ENCODE data around the gene ENTPD8. TPM values are rescaled to one million over a fixed set of nuclear protein-coding genes. Genes with fewer than 3 reads are reported as not detected.

Gene ENTPD8
- polyA plus RNA-seq, 1 donor from 2014 or later: not detected

DNA sequence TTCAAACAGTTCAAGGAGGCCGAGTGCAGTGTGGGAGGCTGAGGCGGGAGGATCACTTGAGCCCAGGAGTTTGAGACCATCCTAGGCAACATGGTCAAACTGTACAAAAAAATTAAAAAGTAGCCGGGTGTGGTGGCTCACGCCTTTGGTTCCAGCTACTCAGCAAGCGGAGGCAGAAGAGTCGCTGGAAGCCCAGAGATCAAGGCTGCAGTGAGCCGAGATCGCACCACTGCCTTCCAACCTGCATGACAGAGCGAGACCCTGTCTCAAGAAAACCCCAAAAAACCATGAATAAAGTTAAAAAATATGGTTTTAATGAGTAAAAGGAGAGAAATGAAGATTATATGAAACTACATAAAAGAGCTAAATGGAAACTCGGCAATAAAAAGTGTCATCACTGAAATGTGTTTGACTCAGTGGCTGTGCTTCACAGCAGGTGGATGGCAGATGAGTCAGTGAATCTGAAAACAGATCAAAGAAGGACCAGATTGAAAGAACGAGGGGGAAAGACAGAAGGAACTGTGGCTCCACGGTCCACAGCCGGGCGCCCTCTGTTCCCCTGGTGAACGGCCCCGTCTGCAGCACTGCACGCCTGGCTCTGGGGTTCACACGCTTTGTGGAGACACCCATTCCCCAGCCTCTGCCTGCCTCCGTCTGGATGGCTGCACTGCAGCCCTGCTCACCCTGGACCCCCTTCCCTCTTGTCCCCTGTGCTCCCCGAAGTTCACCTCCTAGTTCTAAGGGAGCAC lies 43.3 kb downstream of the ENTPD8 start:
- H3K27me3 Mint-ChIP-seq: no peaks in the 10 kb centered on the region
- H3K9me3 Mint-ChIP-seq: peaks cover 0 to 7% (median 2%) of the 10 kb centered on the region in 3 donors
- H3K4me3 Mint-ChIP-seq: no peak overlapping the region
- H3K36me3 Mint-ChIP-seq: peaks cover 7% of the 10 kb centered on the region
- H3K27ac Mint-ChIP-seq: no peak overlapping the region
- H3K4me1 Mint-ChIP-seq: peaks cover 14 to 30% (median 14%) of the 10 kb centered on the region in 3 donors

DNA sequence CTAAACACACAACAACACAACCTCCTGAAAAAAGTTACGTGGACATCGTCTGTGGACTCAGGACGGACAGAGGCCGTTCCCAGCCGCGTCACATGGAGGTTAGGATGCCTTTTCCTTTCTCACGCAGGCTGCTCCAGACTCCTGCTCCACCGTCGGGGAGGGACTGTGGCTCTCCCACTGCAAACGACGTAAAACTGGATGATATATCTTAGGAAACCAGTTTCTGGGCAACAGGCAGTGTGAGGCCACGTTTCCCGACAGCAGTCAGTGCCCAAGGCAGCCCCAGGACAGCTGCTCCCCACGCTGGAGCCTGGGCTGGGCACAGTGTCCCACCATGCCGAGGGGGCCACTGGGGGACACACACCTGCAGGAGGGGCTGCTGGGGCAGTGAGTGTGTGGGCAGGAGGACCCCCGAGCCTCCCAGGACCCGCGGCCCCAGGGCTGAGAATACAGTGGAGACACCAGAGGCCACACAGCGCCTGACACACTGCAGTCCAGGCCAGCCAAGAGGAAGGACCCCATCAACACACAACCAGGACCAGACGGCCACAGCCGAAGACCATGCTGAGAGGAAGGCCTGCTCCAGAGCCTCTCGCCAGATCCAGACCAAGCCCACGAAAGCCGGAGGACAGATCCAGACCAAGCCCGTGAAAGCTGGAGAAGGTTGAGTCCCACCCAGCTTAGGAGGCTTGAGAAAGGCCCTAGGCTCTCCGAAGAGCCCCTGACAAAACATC lies 44.4 kb downstream of the ENTPD8 start:
- Mint-ChIP-seq H3K9me3 (peaks cover 0 to 2% (median 2%) of the 10 kb centered on the region in 3 donors), H3K4me1 (peaks cover 11 to 23% (median 12%) of the 10 kb centered on the region in 3 donors), H3K27ac (peak overlapping the region in 1 of 3 donors; percentile 67), H3K4me3 (peak overlapping the region in 1 of 4 donors; percentile 52), H3K36me3 (peaks cover 3% of the 10 kb centered on the region), H3K27me3 (no peaks in the 10 kb centered on the region)

DNA sequence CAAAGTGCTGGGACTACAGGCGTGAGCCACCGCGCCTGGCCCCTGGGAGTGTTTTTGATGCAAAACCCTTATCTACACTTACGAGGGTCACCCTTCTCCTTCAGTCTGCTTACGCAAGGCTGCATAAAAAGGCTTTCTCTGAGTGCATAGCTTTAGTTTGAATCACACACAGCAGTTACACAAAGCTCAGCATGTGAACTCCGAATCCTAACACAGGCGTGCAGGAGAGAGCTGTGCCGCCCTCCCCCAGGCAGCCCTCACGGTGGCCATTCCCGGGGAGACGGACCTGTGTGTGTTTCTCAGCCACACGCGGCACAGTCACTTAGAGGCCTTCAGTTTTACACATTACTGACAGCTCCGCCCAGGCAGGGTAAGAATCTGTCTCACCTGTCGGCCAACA lies 44.9 kb downstream of the ENTPD8 start:
- Mint-ChIP-seq H3K4me3 (no peak overlapping the region), H3K4me1 (peaks cover 11 to 23% (median 12%) of the 10 kb centered on the region in 3 donors), H3K9me3 (peaks cover 0 to 2% (median under 1%) of the 10 kb centered on the region in 3 donors), H3K27ac (no peak overlapping the region), H3K27me3 (no peaks in the 10 kb centered on the region), H3K36me3 (peaks cover 3% of the 10 kb centered on the region)

- Mint-ChIP-seq H3K4me1 (peaks cover 11 to 23% (median 12%) of the 10 kb centered on the region in 3 donors), H3K27ac (no peak overlapping the region), H3K36me3 (peaks cover 3% of the 10 kb centered on the region), H3K4me3 (no peak overlapping the region), H3K9me3 (peaks cover 0 to 2% (median 0%) of the 10 kb centered on the region in 3 donors), H3K27me3 (no peaks in the 10 kb centered on the region)
These were observed 45.5 kb downstream of the ENTPD8 start for GRCh38 chr9:137395666-137396010.

DNA sequence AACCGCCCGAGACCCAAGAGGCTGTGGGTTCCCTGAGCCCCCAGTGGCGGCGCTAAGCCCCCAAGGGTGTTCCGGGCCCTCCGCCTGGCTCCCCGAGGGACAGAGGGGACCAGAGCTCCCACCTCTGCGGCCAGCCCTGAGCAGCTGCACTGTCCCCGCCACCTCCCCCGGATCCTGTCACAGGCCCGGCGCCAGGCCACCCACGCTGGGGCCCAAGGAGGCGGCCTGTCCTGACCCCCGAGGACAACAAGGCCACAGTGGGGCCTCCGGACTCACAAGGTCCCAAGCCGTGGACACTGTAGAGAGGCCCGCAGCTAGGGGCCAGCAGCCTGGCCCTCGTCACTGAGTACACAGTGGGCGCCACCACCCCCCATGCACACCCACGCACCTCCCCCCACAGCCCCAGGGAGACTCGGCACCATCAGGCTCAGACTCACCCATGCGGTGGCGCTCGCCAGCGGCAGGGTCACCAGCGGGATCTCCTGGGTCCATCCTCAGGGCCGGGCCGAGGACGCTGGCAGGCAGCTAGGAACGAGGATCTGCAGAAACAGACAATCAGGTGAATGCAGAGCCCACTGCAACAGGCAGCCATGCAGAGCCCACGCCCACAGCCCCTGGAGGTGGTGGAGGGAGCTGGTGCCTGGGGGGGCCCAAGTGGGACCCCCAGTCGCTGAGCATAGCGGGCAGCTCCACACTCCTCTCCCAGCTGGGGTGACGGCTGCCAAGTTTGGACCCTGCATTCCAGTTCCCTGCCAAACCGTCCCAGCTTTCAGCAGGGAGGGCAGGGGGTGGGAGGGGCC lies 46.1 kb downstream of the ENTPD8 start:
- peaks cover 0 to 2% (median 0%) of the 10 kb centered on the region in 3 donors for H3K9me3 Mint-ChIP-seq
- no peaks in the 10 kb centered on the region for H3K27me3 Mint-ChIP-seq
- peaks cover 5% of the 10 kb centered on the region for H3K36me3 Mint-ChIP-seq
- H3K27ac Mint-ChIP-seq: no peak overlapping the region
- no peak overlapping the region for H3K4me3 Mint-ChIP-seq
- H3K4me1 Mint-ChIP-seq: peaks cover 10 to 20% (median 12%) of the 10 kb centered on the region in 3 donors

GRCh38 chr9:137393176-137394150 lies 47.7 kb downstream of the ENTPD8 start:
- H3K9me3 Mint-ChIP-seq: peaks cover 0 to 2% (median 0%) of the 10 kb centered on the region in 3 donors
- H3K4me3 Mint-ChIP-seq: no peak overlapping the region
- no peak overlapping the region for H3K27ac Mint-ChIP-seq
- H3K4me1 Mint-ChIP-seq: peaks cover 2 to 11% (median 5%) of the 10 kb centered on the region in 3 donors
- H3K27me3 Mint-ChIP-seq: no peaks in the 10 kb centered on the region
- peaks cover 5% of the 10 kb centered on the region for H3K36me3 Mint-ChIP-seq

DNA sequence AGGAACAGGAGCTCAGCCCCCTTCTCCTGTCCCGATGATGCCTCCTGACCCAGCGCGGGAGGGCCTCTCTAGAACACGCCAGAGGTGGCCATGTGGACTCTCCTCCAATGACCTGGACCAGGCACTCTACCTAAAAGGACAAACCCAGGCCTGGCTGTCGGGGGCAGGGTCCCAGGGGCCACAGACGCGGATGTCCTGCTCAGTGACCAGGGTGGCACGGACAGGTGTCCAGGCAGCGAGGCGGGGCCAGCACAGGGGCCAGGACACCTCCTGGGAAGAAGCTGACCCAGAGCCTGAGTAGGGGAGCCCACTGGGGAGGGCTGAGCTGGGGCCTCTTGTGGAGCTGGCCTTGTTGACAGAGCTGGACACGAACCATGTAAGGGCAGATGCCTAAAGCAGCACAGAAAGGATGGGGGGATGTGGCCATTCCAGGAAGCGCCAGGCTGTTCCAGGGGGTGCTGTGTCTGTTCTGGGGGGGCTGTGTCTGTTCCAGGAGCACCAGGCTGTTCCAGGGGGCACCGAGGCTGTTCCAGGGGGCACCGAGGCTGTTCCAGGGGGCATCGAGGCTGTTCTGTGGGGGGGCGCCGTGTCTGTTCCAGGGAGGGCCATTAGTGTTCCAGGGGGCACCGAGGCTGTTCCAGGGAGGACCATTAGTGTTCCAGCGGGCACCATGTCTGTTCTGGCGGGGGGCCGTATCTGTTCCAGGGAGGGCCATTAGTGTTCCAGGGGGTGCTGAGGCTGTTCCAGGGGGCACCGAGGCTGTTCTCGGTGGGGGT lies 48.7 kb downstream of the ENTPD8 start:
- H3K4me3 Mint-ChIP-seq: no peak overlapping the region
- H3K4me1 Mint-ChIP-seq: peaks cover 2 to 5% (median 3%) of the 10 kb centered on the region in 3 donors
- no peaks in the 10 kb centered on the region for H3K27me3 Mint-ChIP-seq
- H3K36me3 Mint-ChIP-seq: peaks cover 4% of the 10 kb centered on the region
- no peak overlapping the region for H3K27ac Mint-ChIP-seq
- peaks cover 0 to 2% (median 0%) of the 10 kb centered on the region in 3 donors for H3K9me3 Mint-ChIP-seq

- H3K36me3 Mint-ChIP-seq: peaks cover 1% of the 10 kb centered on the region
- H3K27me3 Mint-ChIP-seq: no peaks in the 10 kb centered on the region
- no peaks in the 10 kb centered on the region for H3K9me3 Mint-ChIP-seq
- no peak overlapping the region for H3K27ac Mint-ChIP-seq
- no peak overlapping the region for H3K4me3 Mint-ChIP-seq
- peaks cover 0 to 3% (median 2%) of the 10 kb centered on the region in 3 donors for H3K4me1 Mint-ChIP-seq
These were observed 49.8 kb downstream of the ENTPD8 start for GRCh38 chr9:137391411-137391754.

DNA sequence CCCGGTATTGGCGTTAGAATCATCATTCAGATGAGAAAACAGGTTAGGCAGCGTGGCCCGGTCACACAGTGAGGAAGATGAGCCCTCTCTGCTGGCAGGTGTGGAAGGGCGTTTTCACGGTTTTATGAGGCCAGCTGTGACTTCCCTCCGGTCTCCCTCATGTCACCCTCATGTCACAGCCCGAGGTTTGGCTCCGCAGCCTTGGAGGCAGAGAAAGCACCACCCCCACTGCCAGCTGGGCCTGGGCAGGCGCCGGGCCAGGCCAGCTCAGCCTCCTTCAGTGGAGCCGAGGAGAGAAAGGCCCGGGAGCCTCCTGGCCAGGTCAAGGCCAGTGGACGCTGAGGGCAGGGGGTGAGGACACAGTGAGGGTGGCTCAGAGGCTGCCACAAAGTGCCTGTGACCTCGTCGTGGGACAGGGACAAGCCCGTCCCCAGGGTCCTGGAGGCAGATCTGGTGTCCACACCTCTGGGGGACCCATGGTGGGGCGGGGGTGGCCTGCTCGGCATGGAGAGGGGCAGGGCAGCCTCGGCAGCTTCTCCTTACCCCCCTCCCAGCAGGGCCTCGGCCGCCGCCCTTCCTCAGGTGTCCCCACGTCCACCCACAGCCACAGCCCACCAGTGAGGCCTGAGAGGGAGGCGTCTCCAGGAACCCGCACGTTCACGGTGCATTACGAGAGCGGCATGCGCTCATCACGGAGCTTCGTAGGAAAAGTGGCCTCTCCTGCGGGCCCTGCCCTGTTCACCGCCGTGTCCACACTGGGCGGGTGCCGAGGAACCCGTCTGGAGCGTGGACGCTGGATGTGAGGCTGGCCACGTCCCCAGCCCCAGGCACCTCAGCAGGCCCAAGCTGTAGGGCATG lies 50.4 kb downstream of the ENTPD8 start:
- H3K4me1 Mint-ChIP-seq: peaks cover 0 to 3% (median 2%) of the 10 kb centered on the region in 3 donors
- H3K9me3 Mint-ChIP-seq: no peaks in the 10 kb centered on the region
- H3K4me3 Mint-ChIP-seq: no peak overlapping the region
- no peaks in the 10 kb centered on the region for H3K27me3 Mint-ChIP-seq
- no peak overlapping the region for H3K27ac Mint-ChIP-seq
- H3K36me3 Mint-ChIP-seq: peaks cover 1% of the 10 kb centered on the region

DNA sequence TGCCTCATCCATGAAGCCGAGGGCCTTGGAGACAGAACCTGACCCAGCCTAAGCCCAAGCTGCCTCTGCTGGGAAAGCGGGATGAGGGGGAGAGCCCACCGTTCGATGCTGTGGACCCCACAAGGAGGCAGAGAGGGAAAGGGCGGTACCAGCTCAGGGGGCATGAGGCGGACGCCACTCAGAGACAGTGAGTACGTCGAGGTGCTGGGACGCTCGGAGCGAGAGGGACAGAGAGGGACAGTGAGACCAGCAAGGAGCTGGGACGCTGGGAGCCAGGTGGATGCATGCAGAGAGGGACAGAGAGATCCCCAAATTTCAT lies 51.8 kb downstream of the ENTPD8 start:
- Mint-ChIP-seq H3K4me1 (peaks cover 0 to 3% (median 2%) of the 10 kb centered on the region in 3 donors), H3K36me3 (peaks cover 1% of the 10 kb centered on the region), H3K9me3 (no peaks in the 10 kb centered on the region), H3K27ac (no peak overlapping the region), H3K27me3 (no peaks in the 10 kb centered on the region), H3K4me3 (no peak overlapping the region)

DNA sequence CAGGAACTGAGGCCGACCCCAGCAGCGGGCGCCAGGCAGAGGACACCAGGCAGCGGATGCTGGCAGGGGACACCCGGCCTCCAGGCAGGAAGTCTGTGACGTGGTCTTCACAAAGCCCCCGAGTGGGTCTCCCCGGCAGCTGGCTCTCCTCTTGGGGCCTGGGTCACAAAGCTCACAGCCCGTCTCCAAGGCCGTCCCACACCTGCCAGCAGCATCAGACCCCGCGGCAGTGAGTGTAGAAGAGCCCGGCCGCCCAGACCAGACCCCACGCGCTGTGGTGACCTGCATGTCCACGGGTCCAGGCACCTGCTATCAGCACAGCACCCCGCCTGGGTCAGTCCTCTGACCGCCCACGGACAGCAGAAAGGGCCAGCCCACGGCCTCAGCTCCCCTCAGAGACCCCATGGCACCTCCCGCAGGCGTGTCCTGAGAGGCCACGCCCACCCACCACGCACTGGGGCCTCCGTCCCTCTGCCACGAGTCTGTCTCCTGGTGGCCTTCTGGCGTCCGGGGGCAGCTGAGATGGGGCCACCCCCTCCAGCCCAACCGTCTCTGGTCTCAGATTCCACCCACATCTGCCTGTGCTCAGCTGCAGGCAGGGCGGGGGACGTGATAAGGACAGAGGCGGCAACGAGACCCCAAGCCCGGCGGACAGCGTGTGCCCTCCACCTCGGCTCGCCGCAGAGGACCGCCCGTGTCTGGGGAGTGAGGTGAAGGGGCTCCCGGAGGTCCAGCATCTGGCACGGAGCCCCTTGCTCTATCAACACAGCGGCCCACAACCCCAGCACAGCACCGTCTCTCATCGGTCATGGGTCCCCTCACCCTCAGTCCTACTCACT lies 52.3 kb downstream of the ENTPD8 start:
- Mint-ChIP-seq H3K36me3 (peaks cover 1% of the 10 kb centered on the region), H3K27me3 (no peaks in the 10 kb centered on the region), H3K9me3 (no peaks in the 10 kb centered on the region), H3K27ac (no peak overlapping the region), H3K4me1 (peaks cover 0 to 3% (median 2%) of the 10 kb centered on the region in 3 donors), H3K4me3 (no peak overlapping the region)

GRCh38 chr9:137387891-137388560 lies 53.1 kb downstream of the ENTPD8 start:
- Mint-ChIP-seq H3K9me3 (no peaks in the 10 kb centered on the region), H3K36me3 (peaks cover 1% of the 10 kb centered on the region), H3K4me3 (no peak overlapping the region), H3K27ac (no peak overlapping the region), H3K4me1 (peaks cover 0 to 3% (median 2%) of the 10 kb centered on the region in 3 donors), H3K27me3 (no peaks in the 10 kb centered on the region)

Data from IgD-negative memory B cell (primary cell).